K562 (cell line): ENCODE results near the gene SYT7. TPM values are rescaled to one million over a fixed set of nuclear protein-coding genes. Genes with fewer than 3 reads are reported as not detected.

Source experiments
- MGA ChIP-seq: fragments of 450-650 bp; IDR thresholded peaks from 2 replicates; pipeline ENCODE4 v1.6.1; 2016; ENCODE audit warnings: mild to moderate bottlenecking, moderate library complexity
- PKNOX1 ChIP-seq: fragments of 450-650 bp; IDR thresholded peaks from 2 replicates; pipeline ENCODE4 v1.6.1; 2016
- polyA plus RNA-seq, 8 experiments: library from polyadenylated mRNA; depleted of rRNA in 4 of 8; stranded (reverse) in 5 of 8; unstranded in 3 of 8; fragments of >200 nt; fragmentation: Nextera tagmentation in 2 of 8; fragmentation: Illumina TruSeq in 1 of 8; extraction: Ambion mirVana in 2 of 8; extraction: Trizol in 1 of 8; gene quantifications; 2 replicates each; pipeline versions ENCODE4 v1.2.1 to v1.2.3, GENCODE V29; 2011 to 2014; ENCODE audit warnings: inconsistent platforms in 1 of 8, missing spikeins in 1 of 8
- total RNA-seq, 7 experiments: library from RNA; depleted of rRNA in 6 of 7; stranded (reverse); fragments of >200 nt in 6 of 7; fragmentation: Illumina TruSeq in 2 of 7; extraction: Trizol in 2 of 7; gene quantifications; 2 replicates each; pipeline versions ENCODE4 v1.2.1 to v1.2.3, GENCODE V29; 2011 to 2021; ENCODE audit warnings: low replicate concordance in 1 of 7

The SYT7 gene
- total and polyA plus RNA-seq, 9 of the 15 experiments (the other 6 are each of a cell fraction or from before 2014, with no cell fraction given): 0.01 to 0.51 (median 0.16) TPM; not detected in 1

GRCh38 chr11:61552108-61552635, 28.7 kb downstream of the SYT7 start (continued):
- no peak for TF ChIP-seq MGA
- no peak for TF ChIP-seq PKNOX1
- TF ChIP-seq, all 486 proteins: peak for 0
